IPS-NIHi11 (cell line): ENCODE measurements around the gene MNS1.
A peak's percentile ranks its signal among the peaks of the same experiment; 100 is the strongest.
"Not testable (repeated sequence)": the region's sequence is repeated elsewhere in the genome, so short reads cannot be mapped to it uniquely, and the experiment has no call there.

Experiments used
- DNase-seq: peaks from one replicate; pipeline ENCODE4 v3.0.0; 2012; ENCODE audit warnings: mixed read lengths, low spot score

The MNS1 gene, protein sequence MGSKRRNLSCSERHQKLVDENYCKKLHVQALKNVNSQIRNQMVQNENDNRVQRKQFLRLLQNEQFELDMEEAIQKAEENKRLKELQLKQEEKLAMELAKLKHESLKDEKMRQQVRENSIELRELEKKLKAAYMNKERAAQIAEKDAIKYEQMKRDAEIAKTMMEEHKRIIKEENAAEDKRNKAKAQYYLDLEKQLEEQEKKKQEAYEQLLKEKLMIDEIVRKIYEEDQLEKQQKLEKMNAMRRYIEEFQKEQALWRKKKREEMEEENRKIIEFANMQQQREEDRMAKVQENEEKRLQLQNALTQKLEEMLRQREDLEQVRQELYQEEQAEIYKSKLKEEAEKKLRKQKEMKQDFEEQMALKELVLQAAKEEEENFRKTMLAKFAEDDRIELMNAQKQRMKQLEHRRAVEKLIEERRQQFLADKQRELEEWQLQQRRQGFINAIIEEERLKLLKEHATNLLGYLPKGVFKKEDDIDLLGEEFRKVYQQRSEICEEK

GRCh38 chr15:56464893-56465520 lies at the start of gene MNS1:
Gene MNS1, minus strand, starts transcription at chr15:56465137. Its CDS starts 165 bp downstream, at chr15:56464972.
- peak; percentile 95 for DNase-seq

DNA sequence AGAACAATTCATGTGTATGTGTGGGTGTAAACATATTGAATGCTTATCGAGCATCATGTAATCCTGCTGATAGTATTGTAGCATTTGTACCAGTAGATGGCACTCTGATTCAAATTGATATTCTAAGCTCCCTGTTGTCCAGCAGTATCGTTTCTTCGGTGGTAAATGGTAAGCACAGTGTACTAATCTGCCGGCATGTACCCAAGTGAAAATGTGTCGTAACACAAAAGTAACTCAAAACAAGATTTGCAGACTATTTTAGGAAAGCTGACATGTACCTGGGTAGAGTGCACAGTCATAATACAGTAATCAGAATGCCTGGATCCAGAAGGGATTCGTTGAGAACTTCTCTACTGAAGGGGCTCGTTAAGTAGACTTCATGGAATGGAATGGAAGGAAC lies 31.7 kb upstream of the MNS1 start:
- DNase-seq, result peak; percentile 68

- no peak for DNase-seq
These were observed 30.6 kb upstream of the MNS1 start for GRCh38 chr15:56495533-56495932.

GRCh38 chr15:56495053-56495452 lies 30.1 kb upstream of the MNS1 start:
- no peak for DNase-seq

- DNase-seq, result no peak
These were observed 28.0 kb upstream of the MNS1 start for GRCh38 chr15:56492791-56493555.

DNA sequence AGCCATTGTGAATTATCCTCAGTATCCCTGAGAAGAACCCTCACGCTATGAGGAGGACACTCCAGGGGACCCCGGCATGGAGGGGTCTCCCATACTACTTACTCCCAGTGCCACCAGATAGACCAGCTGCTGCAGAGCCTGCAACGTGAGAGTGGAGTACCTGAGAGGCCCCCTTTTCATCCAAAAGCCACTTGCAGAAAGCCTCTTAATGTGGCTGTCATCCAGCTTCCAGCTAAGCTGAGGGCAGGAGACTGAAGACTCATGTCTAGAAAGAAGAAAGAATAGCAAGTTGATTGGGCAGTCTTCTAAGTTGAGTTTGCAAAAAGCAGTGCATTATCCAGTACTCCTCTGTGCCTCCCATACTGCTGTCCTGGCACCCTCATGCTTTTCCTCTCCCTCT lies 27.3 kb upstream of the MNS1 start:
- DNase-seq, result no peak

DNA sequence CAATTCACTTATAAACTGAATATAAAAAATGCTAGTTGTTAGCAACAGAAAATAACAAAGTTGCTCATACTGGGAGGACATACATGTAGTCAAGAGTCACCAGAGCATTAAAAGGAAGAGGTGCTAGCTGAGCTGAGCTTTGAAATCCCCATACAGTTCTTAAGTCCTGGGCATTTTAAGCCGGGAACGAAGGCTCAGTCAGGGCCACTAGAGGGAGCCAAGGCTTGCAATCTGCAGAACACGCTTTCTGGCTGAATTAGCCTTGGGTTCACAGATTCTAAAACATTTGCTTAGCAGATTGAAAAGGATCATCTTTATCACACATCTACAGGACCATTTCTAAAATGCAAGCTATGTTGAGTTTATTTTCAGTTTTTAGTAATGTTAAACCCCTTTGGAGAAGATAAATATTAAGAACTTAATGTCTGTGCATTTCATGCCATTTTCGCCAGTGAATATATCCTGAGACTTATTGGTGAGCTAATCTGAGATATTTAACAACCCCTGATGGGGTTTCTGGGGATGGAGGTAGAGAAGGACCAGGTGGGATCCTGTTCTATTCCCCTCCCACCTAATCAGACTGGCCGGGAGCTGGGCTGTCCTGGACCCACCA lies 26.3 kb upstream of the MNS1 start:
- peak; percentile 77 for DNase-seq

GRCh38 chr15:56490461-56490860 lies 25.5 kb upstream of the MNS1 start:
- no peak for DNase-seq

- not testable (repeated sequence) for DNase-seq
These were observed 21.3 kb upstream of the MNS1 start for GRCh38 chr15:56486206-56486605.

GRCh38 chr15:56485426-56485825 lies 20.5 kb upstream of the MNS1 start:
- DNase-seq, result not testable (repeated sequence)

DNA sequence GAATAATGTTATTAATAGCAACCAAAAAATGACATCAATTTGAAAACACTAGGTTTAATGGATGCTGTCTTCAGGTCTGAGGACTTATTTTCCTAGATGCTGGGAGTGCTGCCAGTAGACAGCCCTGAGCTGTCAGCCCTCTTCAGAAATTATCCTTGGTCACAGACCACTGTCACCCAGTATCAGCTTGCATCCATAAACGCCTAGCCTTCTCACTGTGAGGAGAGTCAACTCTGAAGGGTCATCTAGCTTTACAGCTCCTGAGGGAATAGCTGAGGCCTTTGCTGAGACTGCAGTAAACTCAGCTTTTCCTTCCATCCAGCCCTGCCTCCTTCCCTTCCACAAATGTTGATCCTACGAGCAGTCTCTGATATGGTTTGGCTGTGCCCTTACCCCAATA lies 19.4 kb upstream of the MNS1 start:
- no peak for DNase-seq

DNA sequence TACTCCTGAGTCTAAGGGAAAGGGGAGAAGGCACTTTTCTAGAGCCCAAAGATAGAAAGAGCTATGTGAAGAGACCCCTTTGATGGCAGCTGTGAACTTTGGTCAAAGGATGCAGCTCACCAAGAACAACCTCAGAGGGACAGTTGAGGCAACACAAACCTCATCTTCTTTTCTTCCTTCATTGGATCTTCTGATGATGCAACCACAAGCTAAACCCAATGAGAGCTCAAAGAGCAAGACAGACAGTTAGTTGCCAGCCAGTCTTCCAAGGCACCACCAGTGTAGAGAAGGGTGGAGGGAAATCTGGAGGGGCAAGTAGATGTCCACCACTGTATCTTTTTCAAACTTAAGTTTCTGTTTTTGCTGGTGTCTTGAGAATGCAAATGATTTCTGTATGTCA lies 10.4 kb upstream of the MNS1 start:
- DNase-seq, result no peak

DNA sequence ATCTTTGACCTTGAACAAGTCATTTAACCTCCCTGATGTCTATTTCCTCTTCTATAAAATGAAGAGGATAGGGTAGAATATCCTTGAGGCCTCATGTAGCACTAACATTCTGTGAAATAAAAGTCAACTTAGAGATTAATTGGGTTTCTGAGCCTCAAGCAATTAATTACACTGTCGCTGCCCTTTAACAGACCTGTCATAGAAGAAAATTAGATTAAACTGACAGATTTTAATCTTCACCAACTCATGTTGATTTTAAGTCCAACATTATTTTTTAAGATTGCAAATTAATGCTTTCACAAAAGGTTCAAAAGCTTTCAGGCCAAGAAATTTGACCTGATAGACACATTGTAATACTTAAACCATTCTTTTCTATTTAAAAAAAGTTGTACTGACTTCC lies 8.1 kb upstream of the MNS1 start:
- DNase-seq, result no peak

DNA sequence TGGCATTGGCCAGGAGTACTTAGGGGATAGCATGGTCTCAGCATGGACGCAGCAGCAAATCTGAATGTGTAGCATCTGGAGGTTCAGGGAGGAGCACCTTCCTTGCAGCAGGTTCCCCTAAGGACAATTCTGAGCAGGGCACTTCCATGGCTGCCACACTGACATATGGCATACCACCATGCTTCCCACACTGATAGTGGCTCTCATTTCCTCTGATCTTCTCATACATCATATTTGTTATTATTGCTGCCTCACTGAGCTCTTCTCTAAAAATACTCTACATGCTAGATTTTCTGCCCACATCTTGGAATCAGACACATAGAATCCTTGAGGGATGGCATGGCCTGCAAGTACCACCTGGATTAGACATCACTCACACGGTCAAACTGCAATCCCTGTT lies 7.3 kb upstream of the MNS1 start:
- DNase-seq, result no peak

GRCh38 chr15:56471440-56472069 lies 6.6 kb upstream of the MNS1 start:
- no peak for DNase-seq

GRCh38 chr15:56469483-56469882 lies 4.5 kb upstream of the MNS1 start:
- no peak for DNase-seq

- no peak for DNase-seq
These were observed 3.5 kb upstream of the MNS1 start for GRCh38 chr15:56468401-56468800.

DNA sequence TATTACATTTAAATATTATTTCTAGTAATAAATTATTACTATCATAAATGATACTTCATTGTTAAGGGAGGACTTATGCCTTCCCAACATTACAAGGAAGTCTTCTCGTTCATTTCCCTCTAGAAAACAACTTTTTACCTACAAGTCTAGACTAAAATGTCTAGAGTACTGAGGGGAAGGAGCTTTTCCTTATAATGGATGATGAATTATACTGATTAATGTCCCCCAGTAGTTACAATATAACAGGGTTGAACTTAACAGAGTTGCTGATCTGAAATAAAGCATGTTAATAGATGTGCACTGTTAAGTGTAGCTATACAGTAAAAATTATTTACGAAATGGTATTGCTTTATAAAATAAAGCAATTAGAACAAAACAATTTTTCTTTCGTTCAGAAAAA lies 2.7 kb upstream of the MNS1 start:
- no peak for DNase-seq

DNA sequence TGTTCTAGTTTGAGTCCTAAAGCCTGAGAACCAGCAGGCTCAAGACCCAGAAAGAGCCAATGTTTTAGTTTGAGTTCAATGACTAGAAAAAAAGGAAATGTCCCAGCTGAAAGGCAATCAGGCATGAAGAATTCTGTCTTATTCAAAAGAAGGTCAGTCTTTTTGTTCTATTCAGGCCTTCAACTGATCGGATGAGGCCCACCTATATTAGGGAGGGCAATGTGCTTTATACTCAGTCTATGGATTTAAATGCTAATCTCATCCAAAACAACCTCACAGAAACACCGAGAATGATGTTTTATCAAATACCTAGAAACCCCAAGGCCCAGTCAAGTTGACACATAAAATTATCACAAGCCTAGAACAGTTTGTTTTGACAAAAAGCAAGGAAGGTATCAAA lies 4.0 kb downstream of the MNS1 start:
- no peak for DNase-seq

DNA sequence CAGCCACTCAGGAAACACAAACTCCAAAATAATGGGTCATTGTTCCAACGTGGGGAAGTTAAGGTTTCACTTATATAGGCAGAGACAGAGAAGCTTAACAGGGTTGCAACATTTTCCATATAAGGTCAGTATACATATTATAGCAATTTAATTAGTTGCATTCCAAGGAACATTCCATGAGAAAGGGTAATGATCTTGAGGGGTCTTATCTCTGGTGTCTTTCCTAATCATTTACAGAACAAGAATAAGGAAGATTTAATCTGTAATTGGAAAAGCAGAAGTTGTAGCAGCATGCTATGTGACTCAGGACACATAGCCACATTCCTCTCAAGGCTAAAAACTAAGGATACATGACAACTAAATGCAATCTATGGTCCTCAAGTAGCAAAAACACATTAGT lies 4.9 kb downstream of the MNS1 start:
- DNase-seq, result no peak

- DNase-seq, result no peak
These were observed 5.8 kb downstream of the MNS1 start for GRCh38 chr15:56459096-56459495.

DNA sequence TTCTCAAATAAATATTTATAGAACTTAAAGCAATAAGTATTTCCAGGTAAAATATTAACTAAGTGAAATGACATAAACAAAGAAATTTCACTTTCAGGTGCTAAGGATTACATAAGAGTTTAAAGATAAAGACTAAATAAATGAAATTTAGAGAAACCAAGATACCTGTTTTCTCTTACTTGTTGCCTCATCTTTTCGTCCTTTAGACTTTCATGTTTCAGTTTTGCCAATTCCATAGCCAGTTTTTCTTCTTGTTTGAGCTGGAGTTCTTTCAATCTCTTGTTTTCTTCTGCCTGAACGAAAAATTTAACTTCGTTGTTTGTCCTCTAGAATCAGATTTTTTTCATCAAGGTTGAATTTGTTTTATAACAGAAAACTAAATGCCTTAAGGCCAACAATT lies 8.7 kb downstream of the MNS1 start:
- no peak for DNase-seq
